ENCODE data around the gene CSNK1A1. TPM values are rescaled to one million over a fixed set of nuclear protein-coding genes. Genes with fewer than 3 reads are reported as not detected.
A peak's percentile ranks its signal among the peaks of the same experiment; 100 is the strongest.
"Not testable (repeated sequence)": the region's sequence is repeated elsewhere in the genome, so short reads cannot be mapped to it uniquely, and the experiment has no call there.

Gene CSNK1A1
- polyA plus RNA-seq, 1 donor from 2014 or later, result 217 TPM

- no peaks in the 10 kb centered on the region for H3K9me2 ChIP-seq (ENCODE audit: insufficient read depth, low read length)
- H3K27ac ChIP-seq (ENCODE audit: low read length), result no peak overlapping the region
- H3K9me3 ChIP-seq (ENCODE audit: low read length), result no peaks in the 10 kb centered on the region
- no peaks in the 10 kb centered on the region for H4K20me1 ChIP-seq (ENCODE audit: insufficient read depth)
- H2AFZ ChIP-seq (ENCODE audit: low read depth, low read length), result no peak overlapping the region
- H3K4me3 ChIP-seq (ENCODE audit: low read length), result no peak overlapping the region
- no peaks in the 10 kb centered on the region for H3K79me2 ChIP-seq (replicated peaks; ENCODE audit: insufficient read depth, low read length)
- H3K9ac ChIP-seq (ENCODE audit: low read length), result no peak overlapping the region
- TF ChIP-seq EP300 (conservative IDR thresholded peaks at IDR 0.05; ENCODE audit: poor library complexity, severe bottlenecking), result no peak
- H3K36me3 ChIP-seq (ENCODE audit: insufficient read depth, low read length), result no peaks in the 10 kb centered on the region
- H3F3A ChIP-seq (ENCODE audit: insufficient read depth, low read length, poor library complexity, severe bottlenecking), result no peaks in the 10 kb centered on the region
- no peaks in the 10 kb centered on the region for H3K27me3 ChIP-seq (ENCODE audit: insufficient read depth, low read depth, low read length)
- no peak overlapping the region for H3K4me2 ChIP-seq (ENCODE audit: low read length)
These were observed 20.9 kb upstream of the CSNK1A1 start for GRCh38 chr5:149572170-149572569.

GRCh38 chr5:149567226-149567625 lies 16.0 kb upstream of the CSNK1A1 start:
- TF ChIP-seq EZH2 (IDR thresholded peaks at IDR 0.05; ENCODE audit: borderline replicate concordance, insufficient read depth, low read length, poor library complexity, severe bottlenecking) (no peak), MXI1 (conservative IDR thresholded peaks at IDR 0.05; ENCODE audit: poor library complexity, severe bottlenecking) (no peak), RAD21 (conservative IDR thresholded peaks at IDR 0.05) (no peak), CTCF (IDR thresholded peaks at IDR 0.05; ENCODE audit: poor library complexity, severe bottlenecking) (no peak), REST (IDR thresholded peaks at IDR 0.05; ENCODE audit: borderline replicate concordance) (no peak), SMC3 (conservative IDR thresholded peaks at IDR 0.05; ENCODE audit: poor library complexity) (no peak), TAF1 (IDR thresholded peaks at IDR 0.05; ENCODE audit: low read depth) (no peak)
- H3K27me3 ChIP-seq (ENCODE audit: insufficient read depth, low read depth, low read length), result no peaks in the 10 kb centered on the region
- no peak overlapping the region for H3K4me2 ChIP-seq (ENCODE audit: low read length)
- H3K79me2 ChIP-seq (replicated peaks; ENCODE audit: insufficient read depth, low read length), result no peaks in the 10 kb centered on the region
- H3K9me3 ChIP-seq (ENCODE audit: low read length), result no peaks in the 10 kb centered on the region
- no peaks in the 10 kb centered on the region for H3F3A ChIP-seq (ENCODE audit: insufficient read depth, low read length, poor library complexity, severe bottlenecking)
- H3K9ac ChIP-seq (ENCODE audit: low read length), result no peak overlapping the region
- H3K27ac ChIP-seq (ENCODE audit: low read length), result no peak overlapping the region
- no peaks in the 10 kb centered on the region for H3K9me2 ChIP-seq (ENCODE audit: insufficient read depth, low read length)
- H2AFZ ChIP-seq (ENCODE audit: low read depth, low read length), result no peak overlapping the region
- H3K36me3 ChIP-seq (ENCODE audit: insufficient read depth, low read length), result no peaks in the 10 kb centered on the region
- no peak overlapping the region for H3K4me3 ChIP-seq (ENCODE audit: low read length)
- H4K20me1 ChIP-seq (ENCODE audit: insufficient read depth), result no peaks in the 10 kb centered on the region

GRCh38 chr5:149564542-149565140 lies 13.4 kb upstream of the CSNK1A1 start:
- H4K20me1 ChIP-seq (ENCODE audit: insufficient read depth); H3K27me3 ChIP-seq (ENCODE audit: insufficient read depth, low read depth, low read length); H3K4me3 ChIP-seq (ENCODE audit: low read length); H2AFZ ChIP-seq (ENCODE audit: low read depth, low read length); H3F3A ChIP-seq (ENCODE audit: insufficient read depth, low read length, poor library complexity, severe bottlenecking); H3K9me3 ChIP-seq (ENCODE audit: low read length); H3K79me2 ChIP-seq (replicated peaks; ENCODE audit: insufficient read depth, low read length); H3K4me2 ChIP-seq (ENCODE audit: low read length); H3K27ac ChIP-seq (ENCODE audit: low read length); H3K9me2 ChIP-seq (ENCODE audit: insufficient read depth, low read length); H3K36me3 ChIP-seq (ENCODE audit: insufficient read depth, low read length): not testable (repeated sequence)
- H3K9ac ChIP-seq (ENCODE audit: low read length), result peak overlapping the region; percentile 3
- peak; percentile 82 for TF ChIP-seq SMC3 (conservative IDR thresholded peaks at IDR 0.05; ENCODE audit: poor library complexity)
- TF ChIP-seq RAD21 (conservative IDR thresholded peaks at IDR 0.05), result peak; percentile 90
- TF ChIP-seq CTCF (IDR thresholded peaks at IDR 0.05; ENCODE audit: poor library complexity, severe bottlenecking), result peak; percentile 87
